GM18499 (cell line): ENCODE data around the gene ACSS1.
"Not testable (repeated sequence)": the region's sequence is repeated elsewhere in the genome, so short reads cannot be mapped to it uniquely, and the experiment has no call there.

ENCODE experiments used
- ATAC-seq: cut with Tn5 transposase; IDR thresholded peaks from one replicate; pipeline ENCODE4 v1.9.1; 2021; ENCODE audit warnings: moderate number of reproducible peaks; ENCODE audit not compliant: insufficient read depth, unreplicated experiment

Gene ACSS1

DNA sequence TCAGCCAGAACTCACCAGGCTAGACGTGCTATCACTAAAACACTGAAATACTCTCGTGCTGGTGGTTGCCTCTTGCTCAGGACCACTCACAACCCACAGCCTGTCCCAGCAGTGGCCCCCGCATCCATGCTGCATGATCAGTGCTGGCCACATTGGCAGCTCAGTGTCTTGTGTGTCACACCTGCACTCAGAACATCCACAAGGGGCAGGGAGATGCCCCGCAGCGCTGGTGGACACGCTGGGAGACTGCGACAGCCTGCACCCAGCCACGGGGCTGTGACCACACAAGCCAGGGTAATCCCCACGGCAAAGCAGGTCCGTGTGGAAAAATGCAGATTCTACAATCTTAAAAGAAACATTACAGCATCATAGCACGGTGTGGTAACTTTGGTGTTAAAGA, 41.5 kb downstream of the ACSS1 start:
- no peak for ATAC-seq

- ATAC-seq: no peak
These were observed 42.0 kb downstream of the ACSS1 start for GRCh38 chr20:25015986-25016385.

DNA sequence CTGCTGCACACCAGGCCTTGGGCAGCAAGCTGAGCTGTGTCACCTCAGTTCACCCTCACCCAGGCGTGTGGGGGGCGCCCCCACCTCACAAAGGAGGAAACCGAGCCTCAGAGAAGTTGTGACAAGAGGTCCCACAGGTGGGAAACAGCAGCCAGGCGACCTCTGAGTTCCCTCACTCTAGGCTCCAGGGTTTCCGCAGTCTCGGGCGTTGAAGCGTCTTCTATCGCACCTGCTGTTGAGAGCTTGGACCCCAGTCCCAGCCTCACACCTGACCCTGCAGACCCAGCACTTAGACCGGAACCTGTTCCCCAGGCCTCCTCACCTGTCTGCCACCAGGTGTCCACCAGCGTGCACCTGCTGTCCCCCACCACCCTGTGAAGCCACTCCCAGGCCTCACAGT, 43.1 kb downstream of the ACSS1 start:
- ATAC-seq: no peak

- ATAC-seq: no peak
These were observed 44.2 kb downstream of the ACSS1 start for GRCh38 chr20:25013478-25014380.

DNA sequence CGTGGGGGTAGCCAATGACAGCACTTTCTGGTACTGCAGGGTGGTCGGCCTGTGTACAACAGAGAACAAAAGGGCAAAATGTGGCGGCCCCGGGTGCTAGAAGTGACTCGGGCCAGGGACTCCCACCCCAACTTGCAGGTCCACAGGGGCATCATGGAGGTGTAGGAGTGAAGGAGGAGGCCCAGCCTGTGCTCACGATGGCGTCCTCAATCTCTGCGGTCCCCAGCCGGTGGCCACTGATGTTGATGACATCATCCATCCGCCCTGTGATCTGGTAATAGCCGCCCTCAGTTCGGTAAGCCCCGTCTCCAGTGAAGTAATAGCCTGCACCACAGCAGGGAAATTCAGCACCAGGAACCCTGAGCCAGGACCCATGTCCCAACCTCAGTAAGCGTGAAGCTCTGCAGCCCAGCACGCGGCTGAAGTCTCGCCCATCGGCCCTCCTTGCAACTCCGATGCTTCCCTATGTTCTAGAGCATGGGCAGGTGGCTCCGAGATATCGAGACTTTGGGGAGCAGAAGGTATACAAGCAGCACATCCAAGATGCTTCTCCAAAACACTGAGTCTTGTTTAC, 45.2 kb downstream of the ACSS1 start:
- ATAC-seq: no peak

- no peak for ATAC-seq
These were observed 46.1 kb downstream of the ACSS1 start for GRCh38 chr20:25011831-25012241.

DNA sequence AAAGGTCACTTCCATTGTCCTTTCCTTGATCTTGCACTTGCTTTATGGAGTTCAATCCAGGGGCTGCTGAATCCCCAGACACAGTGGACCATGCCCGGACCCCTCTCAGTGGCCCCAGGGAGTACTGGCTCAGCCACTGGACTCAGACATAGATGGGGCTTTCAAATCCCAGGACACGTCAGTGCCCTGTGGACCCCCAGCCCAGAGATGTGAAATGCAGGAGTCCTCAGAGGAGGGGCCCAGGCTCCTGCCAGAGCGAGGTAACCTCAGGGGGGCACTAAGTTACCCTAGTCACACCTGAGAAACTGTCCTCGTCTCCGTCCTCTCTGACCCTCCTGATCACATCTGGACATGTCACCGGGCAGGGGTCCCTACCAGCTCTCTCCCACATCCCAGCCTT, 46.7 kb downstream of the ACSS1 start:
- no peak for ATAC-seq

DNA sequence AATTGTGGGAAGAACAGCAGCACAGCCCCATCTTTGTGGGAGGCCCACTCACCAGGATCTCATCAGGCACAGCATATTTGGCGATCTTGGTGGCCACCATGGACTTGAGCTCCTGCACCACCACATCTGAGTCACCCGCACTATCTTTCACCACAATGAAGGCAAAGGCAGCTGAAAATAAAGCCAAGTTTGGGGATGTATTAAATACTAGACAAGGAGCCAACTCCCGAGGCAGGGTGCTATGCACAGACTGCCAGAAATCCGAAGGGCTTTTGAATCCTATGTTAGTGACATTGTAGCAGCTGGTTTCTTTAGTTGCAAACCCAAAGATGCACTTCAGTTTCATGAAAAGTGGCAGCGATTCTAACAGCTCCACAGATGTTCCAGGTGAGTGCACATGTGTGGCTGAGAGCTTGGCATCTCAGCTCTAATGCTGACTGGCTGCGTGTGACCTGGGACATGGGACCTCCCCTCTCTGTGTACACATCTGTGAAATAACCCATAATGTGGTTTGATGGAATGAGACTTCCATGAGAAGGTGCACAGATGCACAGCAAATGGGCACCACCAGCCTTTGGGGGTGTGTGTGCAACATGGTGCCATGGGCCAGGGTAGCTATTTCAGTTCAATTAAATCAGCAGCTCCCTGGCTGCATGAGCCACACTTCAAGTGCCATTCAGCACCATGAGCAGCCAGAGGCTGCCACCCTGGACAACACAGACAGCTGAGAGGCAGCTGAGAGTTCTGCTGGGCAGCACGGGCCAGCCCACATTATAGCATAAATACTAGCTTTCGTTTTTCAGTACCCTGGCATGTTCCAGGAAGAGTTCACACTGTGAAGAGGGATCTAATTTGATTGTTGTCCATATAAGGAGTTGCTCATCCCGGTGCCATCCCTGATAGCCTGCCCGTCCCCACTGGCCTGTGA, 48.5 kb downstream of the ACSS1 start:
- no peak for ATAC-seq

DNA sequence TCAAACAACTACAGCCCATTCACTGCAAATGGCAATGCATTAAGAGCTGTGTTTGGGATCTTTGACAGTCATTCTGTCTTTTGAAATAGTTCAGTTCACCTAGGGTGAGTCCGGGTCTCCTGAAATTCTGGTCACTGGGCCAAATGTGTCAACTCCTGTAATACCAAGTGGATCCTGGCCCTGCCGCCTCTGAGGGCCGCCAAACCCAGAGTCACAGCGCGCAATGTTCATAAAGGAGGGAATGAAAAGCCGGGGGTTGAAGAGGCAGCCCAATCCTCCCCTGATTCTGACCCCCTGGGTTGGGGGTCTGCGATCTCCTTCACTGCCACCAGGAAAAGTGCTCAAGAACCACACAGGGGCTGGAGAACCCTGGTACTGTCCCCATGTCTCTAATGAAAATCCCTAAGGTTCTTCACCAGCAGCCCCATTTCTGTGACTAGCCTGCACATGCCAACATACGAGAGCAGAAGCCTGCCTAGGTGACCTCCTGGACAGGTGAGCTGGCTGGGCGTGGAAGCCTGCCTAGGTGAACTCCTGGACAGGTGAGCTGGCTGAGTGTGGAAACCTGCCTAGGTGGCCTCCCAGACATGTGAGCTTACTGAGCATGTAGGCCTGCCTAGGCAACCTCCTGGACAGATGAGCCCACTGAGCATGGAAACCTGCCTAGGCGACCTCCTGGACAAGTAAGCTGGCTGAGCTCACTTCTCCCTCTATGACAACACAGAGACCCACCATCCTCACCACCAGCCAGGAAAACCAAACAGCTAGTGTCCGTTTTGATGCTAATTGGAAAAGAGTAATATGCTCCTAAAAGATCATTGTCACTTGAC, 49.3 kb downstream of the ACSS1 start:
- no peak for ATAC-seq

GRCh38 chr20:25007491-25008305, 50.2 kb downstream of the ACSS1 start:
- no peak for ATAC-seq

GRCh38 chr20:25006431-25007167, 51.3 kb downstream of the ACSS1 start:
- ATAC-seq: no peak

DNA sequence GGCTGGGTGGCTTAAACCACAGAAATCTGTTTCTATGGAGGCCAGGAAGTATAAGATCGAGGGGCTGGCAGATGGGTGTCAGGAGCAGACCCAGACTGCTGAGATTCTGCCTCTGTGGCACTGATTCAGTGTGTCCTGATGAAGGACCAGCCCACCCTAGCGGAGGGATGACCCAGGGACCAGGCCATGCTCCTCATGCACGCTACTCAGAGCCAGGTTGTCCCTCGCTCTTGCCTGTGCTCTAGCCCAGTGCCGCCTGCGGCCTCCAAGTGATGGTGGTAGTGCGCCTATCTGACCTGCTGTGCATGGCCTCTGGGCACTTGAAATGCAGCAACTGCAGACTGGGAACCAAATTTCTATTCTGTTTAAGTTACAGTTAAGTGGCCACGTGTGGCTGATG, 52.3 kb downstream of the ACSS1 start:
- no peak for ATAC-seq

- ATAC-seq: no peak
These were observed 52.7 kb downstream of the ACSS1 start for GRCh38 chr20:25005220-25005619.

GRCh38 chr20:25003002-25003401, 54.9 kb downstream of the ACSS1 start:
- ATAC-seq: no peak

GRCh38 chr20:25001323-25001722, 56.6 kb downstream of the ACSS1 start:
- ATAC-seq: not testable (repeated sequence)

- no peak for ATAC-seq
These were observed 57.6 kb downstream of the ACSS1 start for GRCh38 chr20:25000268-25000801.

DNA sequence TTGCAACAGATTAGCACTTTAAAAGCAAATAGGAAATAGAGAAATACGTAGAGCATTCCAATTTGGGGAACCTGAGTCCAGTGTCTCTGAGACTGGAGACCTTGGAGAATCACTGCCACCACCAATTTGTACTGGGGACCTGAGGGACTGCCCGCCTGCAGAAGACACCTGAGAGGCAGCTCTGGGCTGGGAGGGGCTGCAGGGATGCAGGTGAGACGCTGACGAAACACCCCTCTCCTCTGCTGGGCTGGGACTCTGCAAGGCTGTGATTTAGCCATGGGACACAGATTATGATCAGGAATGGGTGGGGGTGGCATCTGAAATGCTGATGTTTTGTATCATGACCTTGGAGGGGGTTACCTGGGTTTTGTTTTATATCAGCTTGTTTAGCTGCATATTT, 58.4 kb downstream of the ACSS1 start:
- ATAC-seq: no peak
